HG02870 (cell line): ENCODE data around the gene ABCA1.
"Not testable (repeated sequence)": the region's sequence is repeated elsewhere in the genome, so short reads cannot be mapped to it uniquely, and the experiment has no call there.

Source experiments
- ATAC-seq: cut with Tn5 transposase; IDR thresholded peaks from one replicate; pipeline ENCODE4 v1.9.1; 2021; ENCODE audit warnings: mild to moderate bottlenecking, moderate library complexity; ENCODE audit not compliant: unreplicated experiment

The ABCA1 gene

GRCh38 chr9:104875320-104875719, 52.6 kb downstream of the ABCA1 start:
- no peak for ATAC-seq

- ATAC-seq: no peak
Measured at GRCh38 chr9:104873489-104873850, 54.5 kb downstream of the ABCA1 start.

GRCh38 chr9:104872656-104873488, 55.1 kb downstream of the ABCA1 start:
- ATAC-seq: no peak

- no peak for ATAC-seq
Measured at GRCh38 chr9:104871961-104872527, 55.9 kb downstream of the ABCA1 start.

- ATAC-seq: no peak
Measured at GRCh38 chr9:104869811-104870210, 58.1 kb downstream of the ABCA1 start.

- peak; percentile 95 for ATAC-seq
Measured at GRCh38 chr9:104868687-104869404, 59.1 kb downstream of the ABCA1 start.

- no peak for ATAC-seq
Measured at GRCh38 chr9:104868303-104868686, 59.7 kb downstream of the ABCA1 start.

- no peak for ATAC-seq
Measured at GRCh38 chr9:104866191-104866590, 61.8 kb downstream of the ABCA1 start.

GRCh38 chr9:104864675-104865104, 63.3 kb downstream of the ABCA1 start:
- no peak for ATAC-seq

GRCh38 chr9:104863180-104863883, 64.6 kb downstream of the ABCA1 start:
- ATAC-seq: peak; percentile 90

- no peak for ATAC-seq
Measured at GRCh38 chr9:104861397-104861796, 66.6 kb downstream of the ABCA1 start.

GRCh38 chr9:104860263-104860662, 67.7 kb downstream of the ABCA1 start:
- no peak for ATAC-seq

GRCh38 chr9:104858846-104859245, 69.1 kb downstream of the ABCA1 start:
- ATAC-seq: no peak

GRCh38 chr9:104858271-104858670, 69.7 kb downstream of the ABCA1 start:
- ATAC-seq: no peak

GRCh38 chr9:104856413-104856941, 71.5 kb downstream of the ABCA1 start:
- ATAC-seq: no peak

- no peak for ATAC-seq
Measured at GRCh38 chr9:104855807-104856206, 72.1 kb downstream of the ABCA1 start.

- not testable (repeated sequence) for ATAC-seq
Measured at GRCh38 chr9:104855258-104855657, 72.7 kb downstream of the ABCA1 start.

- ATAC-seq: no peak
Measured at GRCh38 chr9:104854613-104855012, 73.3 kb downstream of the ABCA1 start.

GRCh38 chr9:104853683-104854082, 74.3 kb downstream of the ABCA1 start:
- no peak for ATAC-seq

GRCh38 chr9:104853159-104853558, 74.8 kb downstream of the ABCA1 start:
- no peak for ATAC-seq

GRCh38 chr9:104851546-104851920, 76.4 kb downstream of the ABCA1 start:
- no peak for ATAC-seq
